Osteocyte (in vitro differentiated cells): ENCODE data around the gene PLXDC2. TPM values are rescaled to one million over a fixed set of nuclear protein-coding genes. Genes with fewer than 3 reads are reported as not detected.

Source experiments
- DNase-seq: peaks from one replicate; pipeline ENCODE4 v3.0.0; 2021; ENCODE audit warnings: mixed read lengths; ENCODE audit not compliant: unreplicated experiment; ENCODE audit errors: extremely low spot score
- H3K27ac Mint-ChIP-seq: one replicate; pipeline ENCODE4 v1.8.0; 2021; ENCODE audit warnings: mild to moderate bottlenecking, mixed read lengths; ENCODE audit not compliant: unreplicated experiment
- H3K27me3 Mint-ChIP-seq: one replicate; pipeline ENCODE4 v1.8.0; 2021; ENCODE audit warnings: mixed read lengths; ENCODE audit not compliant: unreplicated experiment
- H3K36me3 Mint-ChIP-seq: one replicate; pipeline ENCODE4 v1.8.0; 2021; ENCODE audit warnings: mixed read lengths; ENCODE audit not compliant: unreplicated experiment
- H3K4me1 Mint-ChIP-seq: one replicate; pipeline ENCODE4 v1.8.0; 2021; ENCODE audit warnings: mixed read lengths; ENCODE audit not compliant: unreplicated experiment
- H3K4me3 Mint-ChIP-seq: one replicate; pipeline ENCODE4 v1.8.0; 2021; ENCODE audit warnings: mild to moderate bottlenecking, moderate library complexity, mixed read lengths; ENCODE audit not compliant: unreplicated experiment
- H3K9me3 Mint-ChIP-seq: one replicate; pipeline ENCODE4 v1.8.0; 2021; ENCODE audit warnings: mixed read lengths; ENCODE audit not compliant: unreplicated experiment
- CTCF ChIP-seq: fragments of 200-600 bp; sonication (generic); IDR thresholded peaks from 2 replicates; pipeline ENCODE4 v1.5.0; 2021; ENCODE audit warnings: antibody characterized with exemption, mild to moderate bottlenecking, moderate library complexity
- total RNA-seq: library from RNA; stranded (reverse); gene quantifications from 2 replicates; pipeline ENCODE4 v1.2.1, GENCODE V29; 2021

Gene PLXDC2
- total RNA-seq, 1 donor from 2014 or later, result 33.2 TPM

- Mint-ChIP-seq H3K9me3 (peaks cover 4% of the 10 kb centered on the region), H3K27me3 (peaks cover 1% of the 10 kb centered on the region), H3K27ac (no peak overlapping the region), H3K4me1 (no peaks in the 10 kb centered on the region), H3K4me3 (no peak overlapping the region), H3K36me3 (no peaks in the 10 kb centered on the region)
- no peak for TF ChIP-seq CTCF
- DNase-seq, result no peak
Measured at GRCh38 chr10:20059084-20059835, 243.0 kb downstream of the PLXDC2 start.

GRCh38 chr10:20065814-20066213 is 249.6 kb downstream of the PLXDC2 start:
- H3K36me3 Mint-ChIP-seq, result peaks cover 2% of the 10 kb centered on the region
- no peaks in the 10 kb centered on the region for H3K27me3 Mint-ChIP-seq
- no peak for TF ChIP-seq CTCF
- H3K27ac Mint-ChIP-seq, result no peak overlapping the region
- peaks cover 13% of the 10 kb centered on the region for H3K9me3 Mint-ChIP-seq
- no peak for DNase-seq
- no peaks in the 10 kb centered on the region for H3K4me1 Mint-ChIP-seq
- no peak overlapping the region for H3K4me3 Mint-ChIP-seq

- Mint-ChIP-seq H3K36me3 (peaks cover 4% of the 10 kb centered on the region), H3K4me3 (no peak overlapping the region), H3K4me1 (no peaks in the 10 kb centered on the region), H3K9me3 (peaks cover 8% of the 10 kb centered on the region), H3K27me3 (no peaks in the 10 kb centered on the region), H3K27ac (no peak overlapping the region)
- DNase-seq, result no peak
- TF ChIP-seq CTCF, result no peak
Measured at GRCh38 chr10:20073167-20073566, 256.9 kb downstream of the PLXDC2 start.

GRCh38 chr10:20075713-20076112 is 259.5 kb downstream of the PLXDC2 start:
- no peak for TF ChIP-seq CTCF
- Mint-ChIP-seq H3K36me3 (peaks cover 3% of the 10 kb centered on the region), H3K4me3 (no peak overlapping the region), H3K4me1 (no peaks in the 10 kb centered on the region), H3K27ac (no peak overlapping the region), H3K27me3 (no peaks in the 10 kb centered on the region), H3K9me3 (peaks cover 8% of the 10 kb centered on the region)
- DNase-seq, result no peak

- Mint-ChIP-seq H3K27me3 (no peaks in the 10 kb centered on the region), H3K27ac (no peak overlapping the region), H3K4me3 (no peak overlapping the region), H3K4me1 (peaks cover 6% of the 10 kb centered on the region), H3K36me3 (no peaks in the 10 kb centered on the region), H3K9me3 (no peaks in the 10 kb centered on the region)
- DNase-seq, result no peak
- no peak for TF ChIP-seq CTCF
Measured at GRCh38 chr10:20084451-20084850, 268.2 kb downstream of the PLXDC2 start.
